Measurements from ENCODE around the gene CTSW. TPM values are rescaled to one million over a fixed set of nuclear protein-coding genes. Genes with fewer than 3 reads are reported as not detected.
"Not testable (repeated sequence)": the region's sequence is repeated elsewhere in the genome, so short reads cannot be mapped to it uniquely, and the experiment has no call there.

The CTSW gene
- total RNA-seq, 4 donors from 2014 or later, result 1.5 to 3.1 TPM; not detected in 2

DNA sequence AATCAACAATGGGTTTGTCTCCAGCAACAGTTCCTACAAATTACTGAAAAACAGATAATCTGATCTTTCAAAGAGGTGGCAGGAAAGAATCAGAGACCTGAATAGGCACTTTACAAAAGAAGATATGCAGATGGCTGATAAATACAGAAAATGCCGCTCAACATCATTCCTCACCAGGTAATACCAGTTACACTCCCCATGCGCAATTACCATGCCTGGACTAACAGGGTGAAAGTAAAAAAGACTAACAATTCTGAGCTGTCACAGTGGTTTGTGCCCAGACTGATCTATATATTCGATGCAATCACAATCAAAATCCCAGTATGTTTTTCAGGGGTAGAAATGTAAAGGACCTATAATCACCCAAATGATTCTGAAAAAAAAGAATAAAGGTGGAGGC is 35.8 kb upstream of the CTSW start:
- Histone ChIP-seq H3K9me3 (no peaks in the 10 kb centered on the region), H3K27ac (no peak overlapping the region), H3K27me3 (no peaks in the 10 kb centered on the region), H3K4me1 (no peaks in the 10 kb centered on the region), H3K36me3 (no peaks in the 10 kb centered on the region), H3K4me3 (no peak overlapping the region)
- TF ChIP-seq, protein P1, sequence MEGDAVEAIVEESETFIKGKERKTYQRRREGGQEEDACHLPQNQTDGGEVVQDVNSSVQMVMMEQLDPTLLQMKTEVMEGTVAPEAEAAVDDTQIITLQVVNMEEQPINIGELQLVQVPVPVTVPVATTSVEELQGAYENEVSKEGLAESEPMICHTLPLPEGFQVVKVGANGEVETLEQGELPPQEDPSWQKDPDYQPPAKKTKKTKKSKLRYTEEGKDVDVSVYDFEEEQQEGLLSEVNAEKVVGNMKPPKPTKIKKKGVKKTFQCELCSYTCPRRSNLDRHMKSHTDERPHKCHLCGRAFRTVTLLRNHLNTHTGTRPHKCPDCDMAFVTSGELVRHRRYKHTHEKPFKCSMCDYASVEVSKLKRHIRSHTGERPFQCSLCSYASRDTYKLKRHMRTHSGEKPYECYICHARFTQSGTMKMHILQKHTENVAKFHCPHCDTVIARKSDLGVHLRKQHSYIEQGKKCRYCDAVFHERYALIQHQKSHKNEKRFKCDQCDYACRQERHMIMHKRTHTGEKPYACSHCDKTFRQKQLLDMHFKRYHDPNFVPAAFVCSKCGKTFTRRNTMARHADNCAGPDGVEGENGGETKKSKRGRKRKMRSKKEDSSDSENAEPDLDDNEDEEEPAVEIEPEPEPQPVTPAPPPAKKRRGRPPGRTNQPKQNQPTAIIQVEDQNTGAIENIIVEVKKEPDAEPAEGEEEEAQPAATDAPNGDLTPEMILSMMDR (IDR thresholded peaks at IDR 0.05), result no peak
- no peak for TF ChIP-seq POLR2A (IDR thresholded peaks at IDR 0.05)
- no peak for TF ChIP-seq EP300 (IDR thresholded peaks at IDR 0.05)
- 89 to 91% methylated on average over 3 of the region's 3 CpGs for WGBS, 2 donors
- no peak for DNase-seq (ENCODE audit: low spot score in 2 of 2)

DNA sequence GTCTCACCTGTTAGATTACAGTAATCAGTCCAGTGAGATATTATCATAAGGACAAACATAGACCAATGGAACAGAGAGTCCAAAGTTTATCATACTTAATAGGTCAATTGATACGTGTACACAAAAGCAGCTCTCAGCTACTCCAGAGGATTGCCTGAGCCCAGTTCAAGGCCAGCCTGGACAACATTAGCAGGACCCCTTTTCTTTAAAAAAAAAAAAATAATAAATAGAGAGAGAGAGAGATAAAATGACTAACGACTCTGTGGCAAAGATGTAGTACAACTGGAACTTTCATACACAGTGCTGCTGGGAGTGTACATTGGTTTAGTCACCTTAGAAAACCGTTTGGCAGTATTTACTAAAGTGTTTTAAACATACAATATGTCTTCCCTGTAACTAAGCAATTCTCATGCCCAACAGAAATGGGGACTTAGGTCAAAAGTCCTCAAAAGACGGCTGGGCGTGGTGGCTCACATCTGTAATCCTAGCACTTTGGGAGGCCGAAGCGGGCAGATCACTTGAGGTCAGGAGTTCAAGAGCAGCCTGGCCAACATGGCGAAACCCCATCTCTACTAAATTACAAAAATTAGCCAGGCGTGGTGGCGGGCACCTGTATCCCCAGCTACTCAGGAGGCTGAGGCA is 35.3 kb upstream of the CTSW start:
- Histone ChIP-seq H3K4me1 (no peaks in the 10 kb centered on the region), H3K9me3 (no peaks in the 10 kb centered on the region), H3K27ac (no peak overlapping the region), H3K27me3 (no peaks in the 10 kb centered on the region), H3K4me3 (no peak overlapping the region), H3K36me3 (no peaks in the 10 kb centered on the region)
- no peak for DNase-seq (ENCODE audit: low spot score in 2 of 2)
- WGBS, 2 donors, result 84 to 88% methylated on average over 10 of the region's 10 CpGs
- TF ChIP-seq EP300 (IDR thresholded peaks at IDR 0.05), result no peak

DNA sequence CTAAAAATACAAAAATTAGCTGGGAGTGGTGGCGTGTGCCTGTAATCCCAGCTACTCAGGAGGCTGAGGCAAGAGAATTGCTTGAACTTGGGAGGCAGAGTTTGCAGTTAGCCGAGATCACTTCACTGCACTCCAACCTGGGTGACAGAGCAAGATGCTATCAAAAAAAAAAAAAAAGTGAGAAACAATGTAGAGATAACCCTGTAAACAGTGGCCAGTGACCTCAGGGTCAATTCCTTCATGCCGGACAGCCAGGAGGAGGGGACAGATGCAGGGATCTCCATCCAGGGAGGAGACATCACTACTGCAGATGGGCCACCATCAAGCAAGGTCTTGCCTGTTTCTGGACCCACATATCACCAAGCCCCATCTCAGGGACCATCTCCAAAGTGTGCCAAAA is 31.9 kb upstream of the CTSW start:
- no peak overlapping the region for H3K4me3 ChIP-seq
- no peaks in the 10 kb centered on the region for H3K4me1 ChIP-seq
- peaks cover 0 to 9% (median 0%) of the 10 kb centered on the region in 4 donors for H3K9me3 ChIP-seq
- 72 to 75% methylated on average over 3 of the region's 3 CpGs for WGBS, 2 donors
- H3K27ac ChIP-seq, result no peak overlapping the region
- no peaks in the 10 kb centered on the region for H3K27me3 ChIP-seq
- TF ChIP-seq POLR2A (IDR thresholded peaks at IDR 0.05) (no peak), EP300 (IDR thresholded peaks at IDR 0.05) (no peak)
- TF ChIP-seq, protein P1 (IDR thresholded peaks at IDR 0.05), result no peak
- peaks cover 0 to 28% (median 5%) of the 10 kb centered on the region in 3 donors for H3K36me3 ChIP-seq
- DNase-seq (ENCODE audit: low spot score in 2 of 2), result no peak

GRCh38 chr11:65848693-65849092 is 30.9 kb upstream of the CTSW start:
- 68 to 75% methylated on average over 7 of the region's 7 CpGs for WGBS, 2 donors

GRCh38 chr11:65849366-65849765 is 30.3 kb upstream of the CTSW start:
- H3K27me3 ChIP-seq, result no peaks in the 10 kb centered on the region
- H3K36me3 ChIP-seq, result peaks cover 2 to 45% (median 16%) of the 10 kb centered on the region in 3 donors
- H3K4me3 ChIP-seq, result no peak overlapping the region
- no peak for DNase-seq (ENCODE audit: low spot score in 2 of 2)
- 70 to 74% methylated on average over 8 of the region's 8 CpGs for WGBS, 2 donors
- H3K27ac ChIP-seq, result no peak overlapping the region
- TF ChIP-seq EP300 (IDR thresholded peaks at IDR 0.05), result no peak
- TF ChIP-seq, protein P1 (IDR thresholded peaks at IDR 0.05), result no peak
- TF ChIP-seq POLR2A (IDR thresholded peaks at IDR 0.05), result no peak
- peaks cover 0 to 9% (median 0%) of the 10 kb centered on the region in 4 donors for H3K9me3 ChIP-seq
- peaks cover 0 to 6% (median 0%) of the 10 kb centered on the region in 4 donors for H3K4me1 ChIP-seq

More at GRCh38 chr11:65848693-65849092, 30.9 kb upstream of the CTSW start:
- peaks cover under 1 to 38% (median 11%) of the 10 kb centered on the region in 3 donors for H3K36me3 ChIP-seq
- H3K4me3 ChIP-seq; H3K27me3 ChIP-seq; DNase-seq (ENCODE audit: low spot score in 2 of 2); H3K9me3 ChIP-seq; H3K4me1 ChIP-seq; H3K27ac ChIP-seq: not testable (repeated sequence)

- Histone ChIP-seq H3K4me1 (peaks cover 0 to 10% (median 0%) of the 10 kb centered on the region in 4 donors), H3K9me3 (peaks cover 0 to 9% (median 0%) of the 10 kb centered on the region in 4 donors), H3K4me3 (no peak overlapping the region), H3K27ac (no peak overlapping the region), H3K36me3 (peaks cover 2 to 49% (median 18%) of the 10 kb centered on the region in 3 donors), H3K27me3 (no peaks in the 10 kb centered on the region)
- no peak for DNase-seq (ENCODE audit: low spot score in 2 of 2)
- 39 to 59% methylated on average over 8 to 16 of the region's 16 CpGs for WGBS, 2 donors
- TF ChIP-seq, protein P1 (IDR thresholded peaks at IDR 0.05), result no peak
- TF ChIP-seq POLR2A (IDR thresholded peaks at IDR 0.05) (no peak), EP300 (IDR thresholded peaks at IDR 0.05) (no peak)
Observed at GRCh38 chr11:65849771-65850216, 29.8 kb upstream of the CTSW start.
